Activated CD4-positive, alpha-beta T cell treated with anti-CD3 and anti-CD28 coated beads, Interleukin-2, amount 50 U/mL, for 16 hours (primary cell): ENCODE measurements around the gene PIK3IP1.

ENCODE experiments used
- DNase-seq: peaks from one replicate; pipeline ENCODE4 v3.0.0-alpha.2; 2020

PIK3IP1 gene

GRCh38 chr22:31278151-31278621 is 14.1 kb downstream of the PIK3IP1 start:
- DNase-seq, result no peak

GRCh38 chr22:31277741-31278140 is 14.5 kb downstream of the PIK3IP1 start:
- no peak for DNase-seq

DNA sequence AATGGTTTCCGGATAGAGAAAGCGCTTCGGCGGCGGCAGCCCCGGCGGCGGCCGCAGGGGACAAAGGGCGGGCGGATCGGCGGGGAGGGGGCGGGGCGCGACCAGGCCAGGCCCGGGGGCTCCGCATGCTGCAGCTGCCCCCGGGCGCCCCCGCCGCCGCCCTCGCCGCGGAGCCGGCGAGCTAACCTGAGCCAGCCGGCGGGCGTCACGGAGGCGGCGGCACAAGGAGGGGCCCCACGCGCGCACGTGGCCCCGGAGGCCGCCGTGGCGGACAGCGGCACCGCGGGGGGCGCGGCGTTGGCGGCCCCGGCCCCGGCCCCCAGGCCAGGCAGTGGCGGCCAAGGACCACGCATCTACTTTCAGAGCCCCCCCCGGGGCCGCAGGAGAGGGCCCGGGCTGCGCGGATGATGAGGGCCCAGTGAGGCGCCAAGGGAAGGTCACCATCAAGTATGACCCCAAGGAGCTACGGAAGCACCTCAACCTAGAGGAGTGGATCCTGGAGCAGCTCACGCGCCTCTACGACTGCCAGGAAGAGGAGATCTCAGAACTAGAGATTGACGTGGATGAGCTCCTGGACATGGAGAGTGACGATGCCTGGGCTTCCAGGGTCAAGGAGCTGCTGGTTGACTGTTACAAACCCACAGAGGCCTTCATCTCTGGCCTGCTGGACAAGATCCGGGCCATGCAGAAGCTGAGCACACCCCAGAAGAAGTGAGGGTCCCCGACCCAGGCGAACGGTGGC is 15.7 kb downstream of the PIK3IP1 start:
- no peak for DNase-seq

DNA sequence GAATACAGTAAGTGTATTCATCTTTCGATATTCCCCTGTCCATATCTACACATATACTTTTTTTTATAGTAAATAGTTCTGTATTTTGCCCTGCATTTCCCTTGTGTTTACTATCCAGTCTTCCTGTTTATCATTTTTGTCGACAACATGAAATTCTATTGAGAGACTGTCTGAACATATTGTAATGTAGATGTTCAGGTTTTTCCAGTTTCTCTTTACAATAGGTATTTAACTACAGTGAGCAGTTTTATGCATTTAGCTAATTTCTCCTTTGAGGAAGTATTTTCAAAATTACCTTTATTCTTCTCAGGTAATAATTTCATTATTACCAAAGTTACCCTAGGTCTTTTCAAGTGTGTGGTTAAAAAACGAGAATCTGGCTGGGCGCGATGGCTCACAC is 16.7 kb downstream of the PIK3IP1 start:
- no peak for DNase-seq

DNA sequence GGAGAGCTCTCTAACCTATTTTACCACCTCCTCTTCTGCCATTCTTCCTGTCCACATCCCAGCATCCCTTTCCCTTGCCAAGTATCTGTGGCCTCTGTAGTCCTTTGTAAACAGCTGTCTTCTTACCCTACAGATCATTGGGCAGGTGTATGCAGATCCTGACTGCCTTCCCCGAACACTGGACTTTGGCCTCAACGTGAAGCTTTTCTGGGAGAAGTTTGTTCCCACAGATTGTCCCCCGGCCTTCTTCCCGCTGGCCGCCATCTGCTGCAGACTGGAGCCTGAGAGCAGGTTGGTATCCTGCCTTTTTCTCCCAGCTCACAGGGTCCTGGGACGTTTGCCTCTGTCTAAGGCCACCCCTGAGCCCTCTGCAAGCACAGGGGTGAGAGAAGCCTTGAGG is 17.3 kb downstream of the PIK3IP1 start:
- DNase-seq, result no peak

DNA sequence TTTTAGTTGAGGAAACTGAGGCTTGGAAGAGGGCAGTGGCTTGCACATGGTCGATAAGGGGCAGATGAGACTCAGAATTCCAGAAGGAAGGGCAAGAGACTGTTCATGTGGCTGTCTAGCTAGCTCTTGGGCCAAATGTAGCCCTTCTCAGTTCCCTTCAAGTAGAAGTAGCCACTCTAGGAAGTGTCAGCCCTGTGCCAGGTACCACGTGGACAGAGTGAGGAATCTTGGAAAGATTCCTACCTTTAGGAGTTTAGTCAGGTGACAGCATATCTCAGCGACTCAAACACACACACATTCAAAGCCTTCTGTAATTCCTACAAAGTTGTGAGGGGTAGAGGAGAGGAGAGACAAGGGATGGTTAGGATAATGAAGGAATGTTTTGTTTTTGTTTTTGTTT is 18.3 kb downstream of the PIK3IP1 start:
- DNase-seq, result no peak

GRCh38 chr22:31272522-31273446 is 19.5 kb downstream of the PIK3IP1 start:
- peak; percentile 56 for DNase-seq

GRCh38 chr22:31271485-31271884 is 20.8 kb downstream of the PIK3IP1 start:
- DNase-seq, result no peak

DNA sequence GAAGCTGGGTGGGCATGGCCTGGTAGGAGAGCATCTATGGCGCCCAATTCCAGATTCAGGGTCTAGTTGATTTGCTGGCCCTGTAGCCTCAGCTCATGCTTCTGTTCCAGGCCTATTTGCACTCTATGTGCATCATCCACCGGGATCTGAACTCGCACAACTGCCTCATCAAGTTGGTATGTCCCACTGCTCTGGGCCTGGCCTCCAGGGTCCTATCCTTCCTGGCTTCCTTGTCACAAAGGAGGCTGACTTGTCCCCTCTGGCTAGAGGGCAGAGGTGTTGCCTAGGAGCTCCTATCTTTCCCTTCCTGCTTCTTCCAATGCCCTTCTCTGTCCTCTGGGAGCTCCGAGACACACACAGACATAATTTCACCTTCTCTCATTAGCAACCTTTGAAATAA is 21.3 kb downstream of the PIK3IP1 start:
- no peak for DNase-seq

GRCh38 chr22:31269892-31270579 is 22.3 kb downstream of the PIK3IP1 start:
- no peak for DNase-seq

DNA sequence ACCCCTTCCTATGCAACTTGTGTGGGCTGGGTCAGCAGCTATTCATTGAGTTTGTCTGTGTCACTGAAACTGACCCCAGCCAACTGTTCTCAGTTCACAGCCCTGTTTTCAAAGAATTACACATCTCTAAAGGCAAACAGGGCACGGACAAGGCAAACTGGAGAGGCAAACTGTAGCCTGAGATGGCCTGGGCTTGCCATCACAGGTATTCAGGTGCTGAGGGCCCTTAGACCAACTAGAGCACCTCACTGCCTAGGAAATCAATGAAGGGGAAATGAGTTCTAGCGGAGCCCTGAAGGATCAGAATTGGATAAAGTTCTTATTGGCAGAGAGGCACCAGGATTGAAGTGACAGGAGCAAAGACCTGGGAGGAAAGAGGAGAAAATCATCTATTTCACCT is 24.0 kb downstream of the PIK3IP1 start:
- no peak for DNase-seq

DNA sequence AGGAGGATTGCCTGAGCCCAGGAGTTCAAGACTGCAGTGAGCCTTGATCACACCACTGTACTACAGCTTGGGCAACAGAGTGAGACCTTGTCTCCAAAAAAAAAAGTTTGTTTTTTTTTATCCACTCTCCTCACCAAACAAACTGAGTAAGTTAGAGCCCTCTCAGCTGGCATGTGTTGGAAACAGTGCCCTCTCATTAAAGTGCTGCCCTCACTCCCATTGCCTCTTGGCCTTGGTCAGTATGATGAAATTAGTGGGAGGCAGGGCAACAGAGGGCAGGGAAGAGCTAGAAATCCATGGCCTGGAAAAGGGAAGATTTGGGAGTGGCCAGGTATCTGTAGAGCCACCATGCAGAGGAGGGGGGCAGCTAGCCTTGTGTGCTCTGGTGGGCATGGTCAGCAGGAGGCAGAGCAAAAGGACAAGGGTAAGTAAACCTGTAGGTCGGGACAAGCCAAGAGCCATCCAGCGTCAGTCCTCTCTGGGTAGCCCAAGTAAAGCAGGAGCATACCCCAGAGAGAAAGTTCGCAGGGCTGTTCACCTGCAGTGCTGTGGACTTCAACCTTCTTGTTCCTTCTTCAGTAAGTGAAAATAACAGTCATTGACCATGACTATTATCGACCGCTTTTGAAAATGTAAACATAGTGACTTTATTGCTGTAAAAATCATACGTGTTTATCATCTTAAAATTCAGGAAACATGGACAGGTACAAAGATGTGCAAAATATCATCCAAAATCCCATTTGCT is 28.2 kb downstream of the PIK3IP1 start:
- DNase-seq, result no peak

GRCh38 chr22:31262312-31263133 is 29.8 kb downstream of the PIK3IP1 start:
- DNase-seq, result no peak

- DNase-seq, result no peak
These were observed 31.8 kb downstream of the PIK3IP1 start for GRCh38 chr22:31260474-31260856.

GRCh38 chr22:31259798-31260473 is 32.4 kb downstream of the PIK3IP1 start:
- DNase-seq, result no peak

DNA sequence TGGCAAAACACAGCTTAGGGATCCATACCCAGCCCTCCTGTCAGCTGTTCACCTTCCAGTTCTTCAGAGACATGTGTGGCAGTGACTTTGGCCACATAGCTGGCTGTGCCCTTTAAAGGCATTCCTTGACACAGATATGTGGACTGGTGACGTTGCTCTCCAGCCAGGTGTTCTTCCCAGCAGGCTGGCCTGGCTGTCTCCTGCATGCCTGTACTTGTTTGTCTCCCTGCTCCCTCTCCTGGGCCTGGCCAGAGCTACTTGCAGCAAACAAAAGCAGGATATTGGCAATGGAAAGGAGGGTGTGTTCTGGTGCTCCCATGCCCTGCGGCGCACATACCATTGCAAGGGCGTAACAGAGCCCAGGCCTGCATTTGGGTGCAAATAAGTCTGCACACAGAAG is 38.3 kb downstream of the PIK3IP1 start:
- DNase-seq, result no peak

DNA sequence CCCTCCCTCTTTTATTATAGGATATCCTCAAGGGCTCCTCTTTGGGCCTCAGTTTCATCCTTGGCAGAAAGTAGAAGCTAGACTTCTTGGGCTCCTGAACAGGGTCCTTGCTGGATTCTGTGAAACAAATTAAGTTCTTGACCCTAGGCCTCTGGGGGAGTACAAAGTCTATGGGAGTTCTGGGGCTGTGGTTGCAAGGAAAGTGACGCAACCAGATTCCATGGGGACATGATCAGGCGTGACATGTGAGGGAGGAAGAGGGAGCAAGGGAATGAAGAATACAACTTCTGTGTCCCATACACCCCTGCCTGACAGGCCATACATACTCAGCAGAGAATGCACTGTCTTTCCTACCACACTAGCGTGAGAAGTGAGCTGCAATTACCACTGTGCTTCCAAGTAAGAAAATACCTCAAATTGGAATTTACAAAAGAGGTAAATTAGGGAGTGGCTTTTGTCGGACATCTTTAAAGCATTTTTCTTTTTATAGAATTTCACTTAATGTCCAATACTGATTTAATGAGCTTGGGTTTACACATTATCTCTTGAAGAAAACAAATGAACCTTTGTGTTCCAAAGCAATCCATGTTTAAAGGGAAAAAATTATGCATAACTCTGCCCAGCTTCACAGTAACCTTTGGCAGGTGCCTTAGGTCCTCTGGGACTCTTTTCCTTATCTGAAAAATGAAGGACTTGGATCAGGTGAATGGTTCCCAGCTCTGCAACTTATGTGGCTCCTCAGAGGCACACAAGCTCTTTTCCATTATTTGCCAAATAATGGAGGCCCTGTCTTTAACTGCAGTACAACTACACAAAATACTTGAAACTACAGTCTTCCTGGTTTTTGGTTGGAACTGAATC is 41.3 kb downstream of the PIK3IP1 start:
- no peak for DNase-seq

- DNase-seq, result no peak
These were observed 43.0 kb downstream of the PIK3IP1 start for GRCh38 chr22:31248965-31249958.
